Peyer's patch (tissue), 4 donors: ENCODE data around the gene GORASP1. TPM values are rescaled to one million over a fixed set of nuclear protein-coding genes. Genes with fewer than 3 reads are reported as not detected.

Experiments
- DNase-seq, 3 donors: peaks; one replicate each; pipeline ENCODE4 v3.0.0-alpha.2; 2017 to 2019
- H3K27ac ChIP-seq, 4 donors: fragments of 200-600 bp; sonication (generic); one replicate each; pipeline ENCODE4 v1.5.1; 2016 to 2019
- H3K27me3 ChIP-seq, 2 donors: fragments of 200-600 bp; sonication (generic); one replicate each; pipeline ENCODE4 v1.5.1; 2019
- H3K36me3 ChIP-seq, 3 donors: fragments of 200-600 bp; sonication (generic); one replicate each; pipeline ENCODE4 v1.5.1; 2016 to 2019
- H3K4me1 ChIP-seq, 4 donors: fragments of 200-600 bp; sonication (generic); one replicate each; pipeline ENCODE4 v1.5.1; 2016 to 2019
- H3K4me3 ChIP-seq, 4 donors: fragments of 200-600 bp; sonication (generic); 1 replicate in 3 of 4; 2 replicates in 1 of 4; pipeline ENCODE4 v1.5.1; 2016 to 2019; ENCODE audit warnings: mild to moderate bottlenecking in 1 of 4
- H3K9me3 ChIP-seq, 4 donors: fragments of 200-600 bp; sonication (generic); one replicate each; pipeline ENCODE4 v1.5.1; 2016 to 2019; ENCODE audit warnings: mild to moderate bottlenecking in 1 of 4
- CTCF ChIP-seq, 6 experiments: fragments of 450-650 bp in 4 of 6; fragments of 200-600 bp in 2 of 6; sonication (generic) in 1 of 6; IDR thresholded peaks; one replicate each; pipeline ENCODE4 v1.5.1; 2017 to 2019; ENCODE audit warnings: antibody characterized with exemption in 6 of 6, mild to moderate bottlenecking in 3 of 6, moderate library complexity in 1 of 6
- POLR2A ChIP-seq, 2 donors: fragments of 450-650 bp; IDR thresholded peaks; one replicate each; pipeline ENCODE4 v1.5.1; 2017; ENCODE audit warnings: antibody characterized with exemption in 2 of 2, mild to moderate bottlenecking in 2 of 2, moderate library complexity in 2 of 2
- total RNA-seq, 4 donors: library from RNA; depleted of rRNA; stranded (reverse); fragments of >200 nt; gene quantifications; one replicate each; pipeline ENCODE4 v1.1.0, GENCODE V29; 2016

GORASP1 gene
- total RNA-seq, 4 donors from 2014 or later = 85.8 to 145 (median 128) TPM

GRCh38 chr3:39112535-39112934, 5.1 kb upstream of the GORASP1 start:
- DNase-seq = no peak
- Histone ChIP-seq H3K36me3 (no peaks in the 10 kb centered on the region), H3K27ac (no peak overlapping the region), H3K27me3 (no peaks in the 10 kb centered on the region), H3K4me3 (no peak overlapping the region), H3K9me3 (no peaks in the 10 kb centered on the region), H3K4me1 (peaks cover 0 to 10% (median 4%) of the 10 kb centered on the region in 4 donors)
- TF ChIP-seq POLR2A (IDR thresholded peaks at IDR 0.05) = no peak
- TF ChIP-seq CTCF (IDR thresholded peaks at IDR 0.05) = no peak

- Histone ChIP-seq H3K4me1 (peaks cover 0 to 10% (median 4%) of the 10 kb centered on the region in 4 donors), H3K36me3 (no peaks in the 10 kb centered on the region), H3K27ac (no peak overlapping the region), H3K9me3 (no peaks in the 10 kb centered on the region), H3K27me3 (no peaks in the 10 kb centered on the region), H3K4me3 (no peak overlapping the region)
- peak in 1 of 3 donors; percentile 24 for DNase-seq
- no peak for TF ChIP-seq POLR2A (IDR thresholded peaks at IDR 0.05)
- TF ChIP-seq CTCF (IDR thresholded peaks at IDR 0.05) = no peak
Observed at GRCh38 chr3:39112113-39112512, 4.7 kb upstream of the GORASP1 start.

GRCh38 chr3:39110041-39110639, 2.7 kb upstream of the GORASP1 start:
- no peaks in the 10 kb centered on the region for H3K36me3 ChIP-seq
- H3K9me3 ChIP-seq = no peaks in the 10 kb centered on the region
- DNase-seq = peak in 1 of 3 donors; percentile 36
- H3K4me3 ChIP-seq = no peak overlapping the region
- H3K27me3 ChIP-seq = no peaks in the 10 kb centered on the region
- TF ChIP-seq POLR2A (IDR thresholded peaks at IDR 0.05) (no peak), CTCF (IDR thresholded peaks at IDR 0.05) (no peak)
- no peak overlapping the region for H3K27ac ChIP-seq
- H3K4me1 ChIP-seq = peaks cover 2 to 20% (median 10%) of the 10 kb centered on the region in 4 donors

GRCh38 chr3:39109086-39109485, 1.7 kb upstream of the GORASP1 start:
- no peak overlapping the region for H3K4me3 ChIP-seq
- no peaks in the 10 kb centered on the region for H3K27me3 ChIP-seq
- H3K9me3 ChIP-seq = no peaks in the 10 kb centered on the region
- no peaks in the 10 kb centered on the region for H3K36me3 ChIP-seq
- peak in 1 of 3 donors; percentile 14 for DNase-seq
- H3K4me1 ChIP-seq = peaks cover 2 to 29% (median 10%) of the 10 kb centered on the region in 4 donors
- TF ChIP-seq CTCF (IDR thresholded peaks at IDR 0.05) (no peak), POLR2A (IDR thresholded peaks at IDR 0.05) (no peak)
- H3K27ac ChIP-seq = peak overlapping the region in 1 of 4 donors; percentile 58

GRCh38 chr3:39108200-39108710, 828 bp upstream of the GORASP1 start:
- Histone ChIP-seq H3K4me3 (peak overlapping the region; percentile 81 to 98 (median 88)), H3K27me3 (no peaks in the 10 kb centered on the region), H3K9me3 (no peaks in the 10 kb centered on the region), H3K36me3 (no peaks in the 10 kb centered on the region), H3K27ac (peak overlapping the region in 3 of 4 donors; percentile 91 to 97 (median 96)), H3K4me1 (peaks cover 2 to 29% (median 10%) of the 10 kb centered on the region in 4 donors)
- TF ChIP-seq CTCF (IDR thresholded peaks at IDR 0.05) (no peak), POLR2A (IDR thresholded peaks at IDR 0.05) (no peak)
- DNase-seq = peak in 2 of 3 donors; percentile 77
